NCI-H1436 (cell line): Measurements from ENCODE around the gene PLCB1.

ENCODE experiments used
- DNase-seq: peaks from one replicate; lab custom pipeline; 2025; lab: John Stamatoyannopoulos, UW

Gene PLCB1

GRCh38 chr20:8212286-8212685 lies 80.2 kb downstream of the PLCB1 start:
- DNase-seq = no peak

DNA sequence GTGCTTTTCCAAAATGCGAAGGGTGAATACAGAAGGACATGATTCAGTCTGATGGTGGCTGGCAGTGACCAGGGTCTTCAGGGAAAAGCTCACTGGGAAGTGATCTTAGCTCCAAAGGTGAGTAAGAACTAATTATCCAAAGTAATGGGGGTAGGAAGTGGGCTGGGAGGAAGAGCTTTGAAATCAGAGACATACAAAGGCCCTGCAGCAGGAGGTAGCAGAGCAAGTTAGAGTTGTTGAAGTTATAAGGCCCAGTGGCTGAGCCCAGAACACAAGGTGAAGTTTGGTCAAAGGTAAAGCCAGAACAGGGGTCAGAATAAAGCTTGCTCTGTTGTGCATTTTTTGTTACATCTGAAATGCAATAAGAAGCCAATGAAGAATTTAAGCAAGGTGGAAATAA lies 81.2 kb downstream of the PLCB1 start:
- no peak for DNase-seq

DNA sequence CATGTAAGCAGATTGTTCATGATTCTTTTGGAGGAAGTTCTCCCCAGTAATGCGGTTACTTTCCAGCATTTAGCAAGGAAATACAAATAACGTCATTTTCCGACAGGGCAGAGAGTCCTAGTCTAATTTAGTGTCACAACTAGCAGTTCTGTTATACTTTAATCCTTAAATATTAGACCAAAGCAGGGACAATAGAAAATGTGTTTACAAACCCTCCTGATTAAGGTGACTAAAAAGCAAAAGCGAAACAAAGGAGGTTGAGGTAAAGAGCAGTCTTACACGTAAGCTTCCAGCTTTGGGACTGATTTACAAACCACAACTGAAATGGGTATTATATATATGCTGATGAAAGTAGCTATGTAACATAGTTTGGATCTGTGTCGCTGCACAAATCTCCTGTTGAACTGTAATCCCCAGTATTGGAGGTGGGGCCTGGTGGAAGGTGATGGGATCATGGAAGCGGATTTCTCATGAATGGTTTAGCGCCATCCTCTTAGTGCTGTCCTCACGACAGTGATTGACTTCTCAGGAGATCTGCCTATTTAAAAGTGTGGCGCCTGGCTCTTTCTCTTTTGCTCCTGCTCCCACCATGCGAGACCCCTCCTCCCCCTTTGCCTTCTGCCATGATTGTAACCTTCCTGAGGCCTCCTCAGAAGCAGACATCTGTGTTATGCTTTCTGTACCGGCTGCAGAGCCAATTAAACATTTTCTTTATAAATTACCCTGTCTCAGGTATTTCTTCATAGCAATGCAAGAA lies 81.9 kb downstream of the PLCB1 start:
- no peak for DNase-seq

DNA sequence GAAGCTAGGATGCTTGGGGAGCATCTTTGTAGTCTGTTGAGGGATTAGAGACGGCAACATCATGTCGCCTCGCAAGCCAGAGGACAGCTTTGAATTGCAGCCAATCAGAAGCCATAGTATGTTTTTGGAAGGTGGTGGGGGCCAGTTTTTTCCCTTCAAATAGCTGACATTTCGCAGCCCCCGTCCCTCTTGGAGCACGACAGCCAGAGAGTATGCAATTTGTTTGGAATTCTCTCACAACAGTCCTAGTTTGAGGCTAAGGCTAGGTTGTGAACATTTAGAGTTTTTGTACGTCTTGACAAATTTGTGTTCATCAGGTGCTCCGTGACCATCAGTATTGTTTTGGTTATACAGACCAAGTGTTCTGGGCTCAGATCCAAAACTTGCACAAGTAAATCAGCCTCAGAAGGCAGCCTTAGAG lies 83.3 kb downstream of the PLCB1 start:
- DNase-seq = no peak

DNA sequence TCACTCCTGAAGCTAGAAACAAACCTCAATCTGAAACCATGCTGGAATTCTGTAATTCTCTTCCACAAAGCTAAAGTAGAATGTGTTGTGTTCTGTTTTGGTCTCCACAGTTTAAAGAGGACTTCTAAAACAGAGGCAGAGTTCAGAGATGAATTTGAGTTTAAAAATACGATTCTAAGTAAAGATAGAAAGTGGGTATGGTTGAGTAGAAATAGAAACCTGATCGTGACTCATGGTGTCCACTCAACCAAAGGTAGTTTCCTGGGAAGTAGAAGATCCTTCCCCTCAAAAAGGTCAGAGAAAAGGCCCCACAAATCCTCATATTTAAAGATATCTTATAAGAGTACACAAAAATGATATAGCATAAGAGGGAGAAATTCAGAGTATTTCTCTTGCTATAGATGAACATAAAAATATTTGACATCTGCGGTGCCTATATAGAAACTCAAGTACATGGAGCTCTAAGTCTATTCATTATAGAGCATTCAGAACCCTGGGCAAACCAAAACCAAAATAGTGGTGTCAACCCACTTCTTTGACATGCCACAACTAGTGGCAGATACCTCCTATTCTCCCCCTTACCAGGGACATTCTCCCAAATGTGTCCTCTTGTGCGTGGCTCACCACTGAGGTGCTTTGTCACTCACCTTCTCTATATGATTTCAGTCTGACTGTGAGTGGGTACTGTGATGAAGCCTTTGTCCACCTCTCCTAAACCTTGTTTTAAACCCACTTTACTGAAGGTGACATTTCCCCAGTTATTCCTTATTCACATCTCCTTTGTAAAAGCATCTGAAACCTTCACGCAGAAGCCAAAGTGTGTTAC lies 84.5 kb downstream of the PLCB1 start:
- DNase-seq = no peak

DNA sequence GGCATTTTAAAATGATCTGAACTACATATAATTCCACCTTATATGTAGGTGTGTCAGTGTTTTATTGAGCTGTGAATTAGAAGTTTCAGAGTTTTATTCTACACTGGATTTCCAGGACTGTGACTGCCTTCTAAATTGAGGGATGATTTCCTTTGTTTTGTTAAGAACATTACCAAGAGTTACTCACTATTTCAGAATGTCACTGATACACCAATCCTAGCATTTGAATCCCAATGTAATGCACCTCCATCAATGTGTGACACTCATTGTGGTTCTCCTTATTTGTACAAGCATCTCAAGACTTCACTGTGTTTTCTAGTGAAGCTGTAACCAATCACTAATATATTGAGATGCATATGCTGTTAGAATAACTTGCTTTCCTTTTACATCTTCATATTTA lies 86.8 kb downstream of the PLCB1 start:
- DNase-seq = no peak

DNA sequence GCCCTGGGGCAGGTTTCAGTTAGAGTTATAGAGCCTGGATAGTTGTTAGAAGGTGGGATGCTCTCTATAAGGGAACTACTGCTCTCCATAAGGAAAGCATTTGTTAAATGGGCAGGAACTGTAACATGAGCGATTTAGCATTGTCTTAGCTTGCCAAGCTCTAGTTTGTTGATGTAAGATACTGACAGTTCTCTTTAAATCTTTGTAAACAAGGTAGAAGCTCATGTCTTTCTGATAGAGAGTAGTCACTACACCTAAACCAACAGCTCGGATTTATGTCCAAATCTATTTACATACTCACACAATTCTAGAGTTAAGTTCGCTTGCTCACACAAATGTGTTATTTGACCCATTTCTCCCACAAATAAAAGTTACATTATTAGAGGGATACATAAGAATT lies 87.3 kb downstream of the PLCB1 start:
- DNase-seq = no peak

- DNase-seq = no peak
Observed at GRCh38 chr20:8220716-8221115, 88.7 kb downstream of the PLCB1 start.

DNA sequence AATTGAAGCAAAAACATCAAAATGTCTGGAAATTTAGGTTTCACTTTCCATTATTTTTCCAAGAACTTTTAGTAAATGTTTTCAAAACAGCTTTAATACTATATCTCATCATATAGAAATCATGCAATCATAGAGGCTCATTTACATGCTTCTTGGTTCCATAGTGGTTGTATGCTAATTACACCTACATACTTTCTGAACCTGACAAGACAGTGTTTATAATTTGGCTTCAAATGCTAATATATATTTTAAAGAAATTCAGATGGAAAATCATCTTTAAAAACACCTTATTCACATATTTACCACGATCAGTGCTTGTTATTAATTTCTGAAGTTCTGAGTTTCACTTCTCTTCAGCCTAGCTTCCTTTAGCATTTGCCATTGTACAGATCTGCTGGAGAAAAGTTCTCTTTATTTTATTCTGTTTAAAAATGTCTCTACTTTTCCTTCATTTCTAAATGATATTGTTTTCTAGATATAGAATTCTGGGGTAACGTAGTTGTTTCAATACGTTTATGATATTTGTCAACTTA lies 89.9 kb downstream of the PLCB1 start:
- no peak for DNase-seq

GRCh38 chr20:8223091-8223870 lies 91.2 kb downstream of the PLCB1 start:
- DNase-seq = no peak

- DNase-seq = no peak
Observed at GRCh38 chr20:8225658-8226057, 93.6 kb downstream of the PLCB1 start.

DNA sequence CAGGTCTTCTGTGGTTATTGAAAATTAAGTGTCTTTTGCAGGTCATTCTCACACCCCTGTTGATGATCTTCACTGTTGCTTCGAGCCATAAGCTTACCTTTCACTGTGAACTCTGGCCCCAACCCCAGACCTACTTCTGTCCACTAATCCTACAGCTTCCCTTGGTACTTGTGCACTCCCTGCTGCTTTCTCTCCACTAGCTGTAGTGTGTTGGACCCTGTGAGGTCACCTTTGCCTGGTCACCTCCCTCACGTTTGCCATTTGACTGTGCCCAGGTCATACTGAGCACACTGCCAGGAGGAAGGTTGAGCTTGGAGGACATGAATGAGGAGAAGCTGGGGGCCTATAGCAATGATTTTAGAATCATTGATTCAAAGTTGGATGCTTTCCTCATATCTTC lies 94.0 kb downstream of the PLCB1 start:
- DNase-seq = no peak

GRCh38 chr20:8227293-8227692 lies 95.2 kb downstream of the PLCB1 start:
- no peak for DNase-seq

DNA sequence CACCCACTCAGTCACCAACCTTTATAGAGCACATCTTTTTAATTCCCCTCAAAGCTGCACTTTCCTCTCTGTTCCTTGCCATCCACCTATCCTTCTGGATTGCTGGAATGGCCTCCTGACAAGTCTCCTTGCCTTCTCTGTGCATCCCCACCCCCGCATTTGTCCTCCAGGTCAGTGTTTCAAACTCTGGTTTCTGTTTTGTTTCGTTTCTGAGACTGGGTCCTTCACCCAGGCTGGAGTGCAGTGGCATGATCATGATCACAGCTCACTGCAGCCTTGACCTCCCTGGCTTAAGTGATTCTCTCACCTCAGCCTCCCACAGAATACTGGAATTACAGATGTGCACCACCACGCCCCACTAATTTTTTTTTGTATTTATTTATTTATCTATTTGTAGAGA lies 96.2 kb downstream of the PLCB1 start:
- no peak for DNase-seq

DNA sequence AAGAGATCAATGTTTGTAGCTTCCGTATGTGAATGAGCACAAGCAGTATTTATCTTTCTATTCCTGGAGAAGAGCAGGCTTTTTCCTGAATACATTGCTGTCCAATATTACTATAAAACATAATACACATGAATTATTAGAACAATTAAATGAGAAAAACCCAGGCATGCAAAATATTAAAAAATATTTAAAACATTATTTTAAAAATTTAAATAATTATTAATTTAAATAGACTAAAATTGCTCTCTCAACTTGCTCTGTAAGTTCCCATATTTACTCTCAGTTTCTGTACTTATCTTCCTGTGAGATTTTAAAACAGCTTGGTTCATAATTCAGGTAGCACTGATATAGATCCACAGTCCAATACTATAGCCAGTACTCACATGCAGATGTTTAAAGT lies 97.0 kb downstream of the PLCB1 start:
- DNase-seq = no peak

- DNase-seq = no peak
Observed at GRCh38 chr20:8231038-8231437, 99.0 kb downstream of the PLCB1 start.

GRCh38 chr20:8232332-8232731 lies 100.3 kb downstream of the PLCB1 start:
- no peak for DNase-seq

DNA sequence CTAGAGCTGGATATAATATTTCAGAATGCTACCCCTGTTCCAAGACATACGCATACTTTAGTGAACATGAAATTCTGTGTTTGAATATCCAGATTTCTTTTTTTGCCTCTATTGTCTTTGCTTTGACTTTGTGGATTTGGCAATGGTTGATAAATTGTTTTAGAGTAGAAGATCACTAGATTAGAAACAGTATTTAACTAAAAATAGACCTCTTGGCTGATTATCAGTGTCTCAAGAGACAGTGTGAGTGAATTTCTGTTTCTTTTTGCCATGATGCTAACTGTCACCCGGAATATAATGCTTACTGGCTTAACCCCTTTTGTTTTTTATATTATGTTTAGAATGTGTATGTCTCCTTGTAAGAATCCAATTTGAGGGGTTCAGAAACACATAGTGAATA lies 102.5 kb downstream of the PLCB1 start:
- no peak for DNase-seq

- no peak for DNase-seq
Observed at GRCh38 chr20:8242066-8242465, 110.0 kb downstream of the PLCB1 start.

- no peak for DNase-seq
Observed at GRCh38 chr20:8242827-8243724, 111.0 kb downstream of the PLCB1 start.

DNA sequence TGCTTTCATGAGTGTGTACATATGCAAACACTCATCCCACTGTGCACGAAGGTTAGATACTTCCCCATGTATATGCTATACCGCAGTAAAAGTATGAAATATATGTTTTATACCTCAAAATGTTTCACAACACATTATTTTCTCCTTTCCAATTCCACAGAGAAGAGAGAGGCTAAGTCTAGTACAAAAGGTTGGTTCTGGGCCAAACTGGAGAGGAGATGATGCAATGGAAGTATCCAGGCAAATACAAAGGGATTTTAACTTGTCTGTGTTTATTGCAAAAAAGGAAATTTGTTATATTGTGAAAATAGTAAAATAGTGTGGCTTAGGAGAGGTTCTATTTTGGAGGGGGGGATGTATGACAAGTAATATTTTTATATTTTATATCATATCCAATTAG lies 112.6 kb downstream of the PLCB1 start:
- DNase-seq = no peak
